NCI-H774 (cell line): Measurements from ENCODE around the gene NDUFA12.
"Not testable (repeated sequence)": the region's sequence is repeated elsewhere in the genome, so short reads cannot be mapped to it uniquely, and the experiment has no call there.

Experiments
- DNase-seq: peaks from one replicate; lab custom pipeline; 2025; lab: John Stamatoyannopoulos, UW

Gene NDUFA12

GRCh38 chr12:95003213-95003920, at the start of gene NDUFA12:
Gene NDUFA12 (minus strand): TSS chr12:95003697. CDS start chr12:95003680, 17 bp downstream.
- DNase-seq: peak; percentile 96

GRCh38 chr12:95051241-95051640, 47.7 kb upstream of the NDUFA12 start:
- DNase-seq: no peak

DNA sequence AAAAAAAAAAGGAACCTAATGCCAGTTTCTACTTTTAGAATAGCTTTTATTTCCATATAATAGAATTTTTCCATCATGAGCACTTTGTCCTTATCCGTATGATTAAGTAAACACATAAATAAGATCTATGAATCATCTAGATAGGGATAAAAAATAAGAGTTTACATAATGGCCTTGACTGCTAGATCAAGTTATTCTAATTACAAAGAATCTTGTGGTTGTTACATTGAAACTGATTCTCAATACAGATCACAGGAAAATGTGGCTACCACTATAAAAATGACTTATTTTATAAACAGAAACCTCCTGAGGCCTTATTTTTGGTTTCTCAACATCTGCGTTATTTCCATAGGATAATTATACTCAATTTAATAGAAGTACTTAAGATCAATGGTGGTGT, 34.4 kb upstream of the NDUFA12 start:
- no peak for DNase-seq

DNA sequence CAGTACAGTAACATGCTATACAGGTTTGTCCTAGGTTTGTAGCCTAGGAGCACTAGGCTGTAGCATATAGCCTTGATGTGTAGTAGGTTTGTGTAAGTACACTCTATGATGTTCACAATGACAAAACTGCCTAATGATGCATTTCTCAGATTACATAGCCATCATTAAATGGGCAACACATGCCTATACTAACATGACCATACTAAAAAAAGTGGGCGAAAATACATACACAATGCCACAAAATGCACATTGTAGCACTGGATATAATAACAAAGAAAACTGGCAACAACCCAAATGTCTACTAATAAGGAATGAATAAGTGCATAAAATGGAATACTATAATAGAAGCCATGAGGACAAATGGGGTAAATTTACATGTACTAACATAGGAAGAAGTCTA, 31.3 kb upstream of the NDUFA12 start:
- DNase-seq: no peak

GRCh38 chr12:95022477-95022876, 19.0 kb upstream of the NDUFA12 start:
- no peak for DNase-seq

DNA sequence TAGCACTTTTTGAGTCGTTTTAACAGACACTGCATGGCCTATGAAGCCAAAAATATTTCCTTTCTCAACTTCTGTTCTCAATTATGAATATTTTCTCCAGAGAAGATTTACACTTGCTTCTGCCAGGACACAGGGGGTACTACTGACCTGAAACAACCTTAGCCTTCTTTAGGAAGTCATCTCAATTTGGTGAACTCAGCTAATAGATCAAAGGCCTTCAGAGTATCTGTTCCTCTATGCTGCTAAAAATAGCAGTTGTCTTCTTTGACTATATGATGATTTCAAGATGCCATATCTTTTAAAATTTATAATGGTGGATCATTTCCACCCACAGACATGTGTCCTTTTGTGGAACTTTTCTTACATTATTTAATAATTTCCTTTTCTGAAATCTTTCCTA, 14.0 kb upstream of the NDUFA12 start:
- no peak for DNase-seq

DNA sequence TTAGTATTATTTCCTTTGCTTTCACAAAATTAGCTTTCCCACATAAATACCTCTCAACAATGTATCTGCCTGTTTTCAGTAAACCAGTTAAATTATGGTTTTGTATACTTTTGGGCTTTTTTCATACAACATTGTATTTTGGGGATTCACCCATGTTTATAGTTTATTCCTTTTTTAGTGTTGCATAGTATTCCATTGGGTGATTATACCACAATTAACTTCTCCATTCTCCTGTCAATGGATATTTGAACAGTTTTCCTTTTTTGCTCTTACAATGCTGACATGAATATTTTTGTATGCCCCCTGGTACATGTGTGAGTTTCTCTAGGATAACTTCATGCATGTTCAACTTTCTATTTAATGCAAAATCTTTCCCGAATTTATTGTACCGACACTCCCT, 12.6 kb upstream of the NDUFA12 start:
- no peak for DNase-seq

GRCh38 chr12:95014554-95014953, 11.1 kb upstream of the NDUFA12 start:
- no peak for DNase-seq

DNA sequence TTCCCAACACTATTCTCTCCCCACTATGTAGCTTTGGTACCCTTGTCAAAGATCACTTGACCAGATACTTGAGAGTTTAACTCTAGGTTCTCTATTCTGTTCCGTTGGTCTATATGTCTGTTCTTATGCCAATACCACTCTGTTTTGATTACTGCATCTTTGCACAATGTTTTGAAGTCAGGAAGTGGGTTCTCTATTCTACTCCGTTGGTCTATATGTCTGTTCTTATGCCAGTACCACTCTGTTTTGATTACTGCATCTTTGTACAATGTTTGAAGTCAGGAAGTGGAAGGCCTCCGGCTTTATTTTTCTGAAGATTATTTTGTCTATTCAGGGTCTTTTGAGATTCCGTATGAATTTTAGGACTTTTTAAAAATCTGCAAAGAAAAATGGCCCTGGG, 2.7 kb upstream of the NDUFA12 start:
- no peak for DNase-seq

GRCh38 chr12:95004610-95005009, 1.1 kb upstream of the NDUFA12 start:
- no peak for DNase-seq

- no peak for DNase-seq
These were observed 400 bp upstream of the NDUFA12 start for GRCh38 chr12:95003921-95004272.

GRCh38 chr12:95002754-95003153, 743 bp downstream of the NDUFA12 start:
- no peak for DNase-seq

GRCh38 chr12:94998326-94998725, 5.2 kb downstream of the NDUFA12 start:
- no peak for DNase-seq

- no peak for DNase-seq
These were observed 5.8 kb downstream of the NDUFA12 start for GRCh38 chr12:94997726-94998125.

- DNase-seq: no peak
These were observed 6.4 kb downstream of the NDUFA12 start for GRCh38 chr12:94997061-94997460.

DNA sequence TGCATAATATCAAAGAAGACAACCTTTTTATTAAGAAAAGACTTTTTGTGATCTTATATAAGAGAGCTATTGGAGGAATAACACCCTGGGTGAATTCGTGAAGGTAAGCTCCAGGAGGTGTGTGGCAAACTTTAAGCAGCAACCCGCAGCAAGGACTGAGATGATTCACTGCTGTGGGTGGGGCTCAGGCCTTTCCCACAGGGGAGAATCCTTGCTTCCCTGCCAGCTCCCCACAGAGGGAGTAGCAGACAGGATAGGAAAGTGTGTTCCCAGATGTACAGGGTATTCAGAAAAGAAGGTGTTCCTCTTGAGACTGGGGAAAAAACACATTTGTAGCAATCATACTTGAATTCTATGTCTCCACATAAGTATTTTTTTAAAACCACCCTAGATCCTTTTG, 9.2 kb downstream of the NDUFA12 start:
- no peak for DNase-seq

DNA sequence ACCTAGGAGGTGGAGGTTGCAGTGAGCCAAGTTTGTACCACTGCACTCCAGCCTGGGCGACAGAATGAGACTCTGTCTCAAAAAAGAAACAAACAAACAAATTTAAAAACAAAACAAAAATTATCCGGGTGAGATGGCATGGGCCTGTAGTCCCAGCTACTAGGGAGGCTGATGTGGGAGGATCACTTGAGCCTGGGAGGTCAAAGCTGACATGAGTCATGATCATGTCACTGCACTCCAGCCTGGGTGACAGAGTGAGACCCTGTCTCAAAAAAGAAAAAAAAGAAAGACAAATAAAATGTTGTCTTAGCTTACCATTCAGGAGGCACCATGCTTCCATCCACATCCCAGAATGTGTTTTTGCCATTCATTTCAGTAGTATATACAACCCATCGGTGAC, 9.6 kb downstream of the NDUFA12 start:
- not testable (repeated sequence) for DNase-seq

- no peak for DNase-seq
These were observed 13.3 kb downstream of the NDUFA12 start for GRCh38 chr12:94990222-94990621.

DNA sequence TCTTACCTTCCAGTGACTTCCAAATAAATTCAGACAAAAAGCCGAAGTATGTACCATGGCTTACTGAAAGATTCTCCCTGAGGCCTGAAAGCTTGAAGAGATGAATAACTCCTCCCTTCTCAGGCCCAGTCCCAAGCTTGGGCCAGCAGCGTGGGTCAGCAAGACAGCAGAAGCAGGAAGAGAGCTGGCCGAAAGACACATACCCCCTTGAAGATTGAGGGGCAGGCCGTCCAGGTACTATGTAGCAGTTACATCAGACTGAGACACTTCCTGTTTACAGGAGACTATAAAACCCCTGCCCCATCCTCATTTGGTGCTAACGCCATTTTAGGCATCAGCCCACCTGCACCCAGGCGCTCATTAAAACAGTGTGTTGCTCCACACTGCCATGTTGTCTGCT, 15.0 kb downstream of the NDUFA12 start:
- no peak for DNase-seq

- no peak for DNase-seq
These were observed 15.7 kb downstream of the NDUFA12 start for GRCh38 chr12:94987801-94988200.

DNA sequence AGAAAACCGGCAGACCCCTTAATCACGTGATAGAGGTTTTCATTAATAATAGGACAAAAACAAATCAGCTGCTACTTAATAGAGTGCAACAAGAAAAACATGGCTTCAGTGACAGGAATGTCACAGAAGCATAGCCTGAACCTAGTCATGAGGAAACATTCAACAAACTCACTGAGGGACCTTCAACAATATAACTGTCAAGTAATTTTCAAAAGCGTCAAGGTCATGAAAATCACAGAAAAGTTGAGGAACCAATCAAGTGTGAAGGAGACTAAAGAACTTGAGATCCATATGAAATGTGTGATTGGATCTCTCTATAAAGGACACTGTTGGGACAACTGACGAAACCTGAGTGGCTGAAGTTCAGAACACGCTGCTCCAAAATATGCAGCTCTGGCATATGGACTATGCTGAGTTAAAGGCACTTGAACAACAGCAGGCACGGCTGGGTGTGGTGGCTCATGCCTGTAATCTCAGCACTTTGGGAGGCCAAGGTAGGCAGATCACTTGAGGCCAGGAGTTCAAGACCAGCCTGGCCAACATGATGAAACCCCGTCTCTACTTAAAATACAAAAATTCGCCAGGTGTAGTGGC, 16.3 kb downstream of the NDUFA12 start:
- no peak for DNase-seq

DNA sequence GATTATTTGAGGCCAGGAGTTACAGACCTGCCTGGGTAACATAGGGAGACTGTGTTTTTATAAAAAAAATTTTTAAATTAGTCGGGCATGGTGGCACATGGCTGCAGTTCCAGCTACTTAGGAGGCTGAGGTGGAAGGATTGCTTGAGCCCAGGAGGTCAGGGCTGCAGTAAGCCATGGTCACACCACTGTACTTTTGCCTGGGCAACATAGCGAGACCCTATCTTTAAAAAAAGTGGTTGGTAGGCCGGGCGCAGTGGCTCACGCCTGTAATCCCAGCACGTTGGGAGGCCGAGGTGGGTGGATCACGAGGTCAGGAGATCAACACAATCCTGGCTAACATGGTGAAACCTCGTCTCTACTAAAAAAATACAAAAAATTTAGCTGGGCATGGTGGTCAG, 18.4 kb downstream of the NDUFA12 start:
- DNase-seq: not testable (repeated sequence)

- DNase-seq: no peak
These were observed 20.2 kb downstream of the NDUFA12 start for GRCh38 chr12:94983321-94983720.

DNA sequence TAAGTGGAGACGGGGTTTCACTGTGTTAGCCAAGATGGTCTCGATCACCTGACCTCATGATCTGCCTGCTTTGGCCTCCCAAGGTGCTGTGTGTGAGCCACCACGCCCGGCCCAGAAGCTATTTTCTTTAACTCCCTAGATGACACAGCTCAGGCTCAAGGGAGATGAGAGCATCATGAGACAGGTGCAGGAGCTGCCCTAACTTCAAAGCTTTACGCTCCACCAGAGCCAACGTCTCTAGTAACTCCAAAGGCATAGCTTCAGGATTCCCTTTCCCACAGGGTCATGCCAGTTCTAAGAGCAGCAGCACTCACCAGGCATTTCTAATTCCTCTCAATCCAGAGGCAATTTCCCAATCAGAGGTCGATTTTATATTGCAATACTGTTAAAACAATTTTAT, 21.0 kb downstream of the NDUFA12 start:
- DNase-seq: no peak
